CD14-positive monocyte (primary cell): ENCODE results near the gene IRF4. TPM values are rescaled to one million over a fixed set of nuclear protein-coding genes. Genes with fewer than 3 reads are reported as not detected.
A peak's percentile ranks its signal among the peaks of the same experiment; 100 is the strongest.

Experiments
- DNase-seq, 3 donors: peaks; one replicate each; pipeline ENCODE4 v3.0.0-alpha.2; 2011 to 2022
- H2AFZ ChIP-seq: 2 replicates; pipeline ENCODE4 v1.6.0; 2012; ENCODE audit warnings: mild to moderate bottlenecking, low read depth, low read length, inconsistent platforms; ENCODE audit not compliant: insufficient read depth, poor library complexity, severe bottlenecking
- H3K27ac ChIP-seq, 2 donors: 1 replicate in 1 of 2; 2 replicates in 1 of 2; pipeline ENCODE4 v1.5.1; 2012 to 2013; ENCODE audit warnings: low read length in 2 of 2, control low read depth in 1 of 2, inconsistent platforms in 1 of 2, low read depth in 1 of 2, mild to moderate bottlenecking in 1 of 2
- H3K27me3 ChIP-seq, 2 donors: one replicate each; pipeline versions ENCODE4 v1.6.0 to v1.6.1; 2011 to 2013; ENCODE audit warnings: low read length in 2 of 2; ENCODE audit not compliant: control insufficient read depth in 2 of 2, insufficient read depth in 2 of 2
- H3K36me3 ChIP-seq, 2 donors: replicated peaks in 1 of 2; 1 replicate in 1 of 2; 2 replicates in 1 of 2; pipeline versions ENCODE4 v1.5.1 to v1.6.1; 2012 to 2013; ENCODE audit warnings: low read length in 2 of 2, control low read depth in 1 of 2, inconsistent platforms in 1 of 2, mild to moderate bottlenecking in 1 of 2; ENCODE audit not compliant: insufficient read depth in 2 of 2, control insufficient read depth in 1 of 2
- H3K4me1 ChIP-seq, 2 donors: 1 replicate in 1 of 2; 2 replicates in 1 of 2; pipeline versions ENCODE4 v1.5.1 to v1.6.1; 2012 to 2013; ENCODE audit warnings: low read length in 2 of 2, control low read depth in 1 of 2, inconsistent platforms in 1 of 2, mild to moderate bottlenecking in 1 of 2, moderate library complexity in 1 of 2; ENCODE audit not compliant: insufficient read depth in 2 of 2, control insufficient read depth in 1 of 2
- H3K4me2 ChIP-seq: replicated peaks from 2 replicates; pipeline ENCODE3; 2012; ENCODE audit warnings: low read length, moderate library complexity, mild to moderate bottlenecking; ENCODE audit not compliant: poor library complexity, severe bottlenecking; ENCODE audit errors: extremely low read depth
- H3K4me3 ChIP-seq, 3 experiments: fragments of 200-600 bp in 1 of 3; sonication (generic) in 1 of 3; replicated peaks in 1 of 3; 1 replicate in 2 of 3; 2 replicates in 1 of 3; pipeline ENCODE4 v1.5.1; 2011 to 2013; ENCODE audit warnings: low read length in 3 of 3, mild to moderate bottlenecking in 3 of 3, control low read depth in 2 of 3, low read depth in 2 of 3, inconsistent platforms in 1 of 3, moderate library complexity in 1 of 3
- H3K79me2 ChIP-seq: 2 replicates; pipeline ENCODE4 v1.6.0; 2012; ENCODE audit warnings: mild to moderate bottlenecking, control low read depth, inconsistent platforms, low read length, moderate library complexity; ENCODE audit not compliant: insufficient read depth
- H3K9ac ChIP-seq: 2 replicates; pipeline ENCODE4 v1.6.0; 2017; ENCODE audit warnings: low read length, mild to moderate bottlenecking; ENCODE audit not compliant: insufficient read depth, poor library complexity, severe bottlenecking
- H3K9me3 ChIP-seq, 2 donors: replicated peaks in 1 of 2; 1 replicate in 1 of 2; 2 replicates in 1 of 2; pipeline versions ENCODE4 v1.5.1 to v1.6.1; 2012 to 2013; ENCODE audit warnings: low read length in 2 of 2, control low read depth in 1 of 2; ENCODE audit not compliant: control insufficient read depth in 1 of 2, insufficient read depth in 1 of 2
- H4K20me1 ChIP-seq: 2 replicates; pipeline ENCODE4 v1.6.0; 2012; ENCODE audit warnings: mild to moderate bottlenecking, low read length, control low read depth, moderate library complexity; ENCODE audit not compliant: insufficient read depth
- H3K27ac Mint-ChIP-seq, 7 donors: one replicate each; pipeline ENCODE4 v1.8.0; 2020; ENCODE audit warnings: mild to moderate bottlenecking in 7 of 7, mixed read lengths in 7 of 7, moderate library complexity in 6 of 7, inconsistent platforms in 2 of 7
- H3K27me3 Mint-ChIP-seq, 3 donors: one replicate each; pipeline ENCODE4 v1.8.0; 2021 to 2022; ENCODE audit warnings: low read depth in 3 of 3, mild to moderate bottlenecking in 3 of 3, mixed read lengths in 3 of 3, moderate library complexity in 3 of 3, inconsistent platforms in 1 of 3
- H3K36me3 Mint-ChIP-seq, 2 donors: one replicate each; pipeline ENCODE4 v1.8.0; 2020; ENCODE audit warnings: mixed read lengths in 2 of 2, inconsistent platforms in 1 of 2, mild to moderate bottlenecking in 1 of 2
- H3K4me1 Mint-ChIP-seq: one replicate; pipeline ENCODE4 v1.8.0; 2020; ENCODE audit warnings: mild to moderate bottlenecking, mixed read lengths
- H3K4me3 Mint-ChIP-seq, 2 donors: one replicate each; pipeline ENCODE4 v1.8.0; 2020; ENCODE audit warnings: mild to moderate bottlenecking in 2 of 2, mixed read lengths in 2 of 2, moderate library complexity in 1 of 2
- H3K9me3 Mint-ChIP-seq, 7 donors: one replicate each; pipeline ENCODE4 v1.8.0; 2020 to 2022; ENCODE audit warnings: mixed read lengths in 7 of 7, mild to moderate bottlenecking in 6 of 7, moderate library complexity in 6 of 7, inconsistent platforms in 2 of 7
- CTCF ChIP-seq: fragments of 200-600 bp; IDR thresholded peaks from one replicate; pipeline ENCODE4 v1.8.0; 2022; ENCODE audit warnings: antibody characterized with exemption, mild to moderate bottlenecking
- WGBS: methylation state at CpG from one replicate; pipeline ENCODE4 v1.1.5; 2013; ENCODE audit warnings: missing lambda C conversion rate; ENCODE audit not compliant: insufficient coverage; 5-methylcytosine and 5-hydroxymethylcytosine counted together
- intact Hi-C, 2 donors: fragments of 100-400 bp; cut with micrococcal nuclease; formaldehyde crosslinking; loops; one replicate each; pipeline versions ENCODE4 v1.15.0 to v1.15.1; 2023
- polyA plus RNA-seq, 3 donors: library from polyadenylated mRNA; depleted of rRNA in 1 of 3; unstranded in 2 of 3; stranded (reverse) in 1 of 3; fragments of 300-500 nt in 2 of 3; fragments of >200 nt in 1 of 3; fragmentation: Illumina TruSeq in 2 of 3; gene quantifications; 1 replicate in 2 of 3; 2 replicates in 1 of 3; pipeline ENCODE4 v1.2.3, GENCODE V29; 2012 to 2021

IRF4 gene
- polyA plus RNA-seq, 3 donors = 3.0 to 13.6 (median 6.4) TPM

GRCh38 chr6:447381-448165 lies 56.0 kb downstream of the IRF4 start:
- Histone ChIP-seq H3K4me3 (no peak overlapping the region), H3K4me1 (no peaks in the 10 kb centered on the region), H3K4me2 (no peak overlapping the region), H3K36me3 (no peaks in the 10 kb centered on the region), H4K20me1 (no peaks in the 10 kb centered on the region), H3K9ac (no peak overlapping the region), H3K27ac (no peak overlapping the region), H2AFZ (no peak overlapping the region), H3K79me2 (no peaks in the 10 kb centered on the region), H3K9me3 (peaks cover 0 to 4% of the 10 kb centered on the region in 2 donors), H3K27me3 (no peaks in the 10 kb centered on the region)
- no peaks in the 10 kb centered on the region for H3K36me3 Mint-ChIP-seq
- peaks cover 5 to 16% (median 11%) of the 10 kb centered on the region in 7 donors for H3K9me3 Mint-ChIP-seq
- no peak for DNase-seq
- no peak overlapping the region for H3K4me3 Mint-ChIP-seq
- H3K27me3 Mint-ChIP-seq = peaks cover 3 to 13% (median 8%) of the 10 kb centered on the region in 3 donors
- no peak for TF ChIP-seq CTCF
- intact Hi-C loops = no loop called here
- WGBS = 94% methylated on average over 23 of the region's 29 CpGs
- peak overlapping the region in 1 of 7 donors; percentile 40 for H3K27ac Mint-ChIP-seq
- H3K4me1 Mint-ChIP-seq = peaks cover 1% of the 10 kb centered on the region

- Histone ChIP-seq H3K27ac (no peak overlapping the region), H3K9ac (no peak overlapping the region), H3K36me3 (no peaks in the 10 kb centered on the region), H3K27me3 (no peaks in the 10 kb centered on the region), H3K79me2 (no peaks in the 10 kb centered on the region), H3K4me1 (no peaks in the 10 kb centered on the region), H4K20me1 (no peaks in the 10 kb centered on the region), H2AFZ (no peak overlapping the region), H3K4me2 (no peak overlapping the region), H3K9me3 (peaks cover 0 to 4% of the 10 kb centered on the region in 2 donors), H3K4me3 (no peak overlapping the region)
- H3K36me3 Mint-ChIP-seq = no peaks in the 10 kb centered on the region
- no peak overlapping the region for H3K4me3 Mint-ChIP-seq
- intact Hi-C loops = no loop called here
- TF ChIP-seq CTCF = no peak
- peaks cover 6 to 16% (median 11%) of the 10 kb centered on the region in 7 donors for H3K9me3 Mint-ChIP-seq
- DNase-seq = no peak
- 94% methylated on average over 14 of the region's 19 CpGs for WGBS
- peaks cover 1% of the 10 kb centered on the region for H3K4me1 Mint-ChIP-seq
- H3K27ac Mint-ChIP-seq = no peak overlapping the region
- peaks cover 3 to 13% (median 10%) of the 10 kb centered on the region in 3 donors for H3K27me3 Mint-ChIP-seq
Measured at GRCh38 chr6:448296-449056, 56.9 kb downstream of the IRF4 start.
